Measurements from ENCODE around the gene DUS4L.

DNA sequence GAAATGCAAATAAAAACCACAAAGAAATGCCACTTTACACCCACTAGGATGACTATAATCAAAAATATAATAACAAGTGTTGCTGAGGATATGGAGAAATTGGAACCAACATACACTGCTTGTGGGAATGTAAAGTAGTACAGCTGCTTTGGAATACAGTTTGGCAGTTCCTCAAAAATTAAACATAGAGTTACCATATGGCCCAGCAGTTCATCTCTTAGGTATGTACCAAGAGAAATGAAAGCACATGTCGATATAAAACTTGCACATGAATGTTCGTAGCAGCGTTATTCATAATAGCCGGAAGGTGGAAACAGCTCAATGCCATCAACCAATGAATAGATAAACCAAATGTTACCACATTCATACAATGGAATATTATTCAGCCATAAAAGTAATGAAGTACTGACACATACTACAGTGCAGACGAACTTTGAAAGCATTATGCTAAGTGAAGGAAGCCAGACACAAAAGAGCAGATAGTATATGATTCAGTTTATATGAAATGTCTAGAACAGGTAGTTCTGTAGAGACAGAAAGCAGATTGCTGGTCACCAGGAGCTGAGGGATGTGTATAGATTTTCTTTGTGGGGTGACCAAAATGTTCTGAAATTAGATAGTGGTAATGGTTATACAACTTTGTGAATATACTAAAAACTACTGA is 28.7 kb downstream of the DUS4L start:
- TF ChIP-seq, protein P1, sequence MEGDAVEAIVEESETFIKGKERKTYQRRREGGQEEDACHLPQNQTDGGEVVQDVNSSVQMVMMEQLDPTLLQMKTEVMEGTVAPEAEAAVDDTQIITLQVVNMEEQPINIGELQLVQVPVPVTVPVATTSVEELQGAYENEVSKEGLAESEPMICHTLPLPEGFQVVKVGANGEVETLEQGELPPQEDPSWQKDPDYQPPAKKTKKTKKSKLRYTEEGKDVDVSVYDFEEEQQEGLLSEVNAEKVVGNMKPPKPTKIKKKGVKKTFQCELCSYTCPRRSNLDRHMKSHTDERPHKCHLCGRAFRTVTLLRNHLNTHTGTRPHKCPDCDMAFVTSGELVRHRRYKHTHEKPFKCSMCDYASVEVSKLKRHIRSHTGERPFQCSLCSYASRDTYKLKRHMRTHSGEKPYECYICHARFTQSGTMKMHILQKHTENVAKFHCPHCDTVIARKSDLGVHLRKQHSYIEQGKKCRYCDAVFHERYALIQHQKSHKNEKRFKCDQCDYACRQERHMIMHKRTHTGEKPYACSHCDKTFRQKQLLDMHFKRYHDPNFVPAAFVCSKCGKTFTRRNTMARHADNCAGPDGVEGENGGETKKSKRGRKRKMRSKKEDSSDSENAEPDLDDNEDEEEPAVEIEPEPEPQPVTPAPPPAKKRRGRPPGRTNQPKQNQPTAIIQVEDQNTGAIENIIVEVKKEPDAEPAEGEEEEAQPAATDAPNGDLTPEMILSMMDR (IDR thresholded peaks at IDR 0.05) = no peak
- TF ChIP-seq ZNF263 (CRISPR knock-in tag; IDR thresholded peaks at IDR 0.05; ENCODE audit: low read depth) (no peak), SMAD3 (CRISPR knock-in tag; IDR thresholded peaks at IDR 0.05; ENCODE audit: borderline replicate concordance) (no peak)
- TF ChIP-seq, protein P2, sequence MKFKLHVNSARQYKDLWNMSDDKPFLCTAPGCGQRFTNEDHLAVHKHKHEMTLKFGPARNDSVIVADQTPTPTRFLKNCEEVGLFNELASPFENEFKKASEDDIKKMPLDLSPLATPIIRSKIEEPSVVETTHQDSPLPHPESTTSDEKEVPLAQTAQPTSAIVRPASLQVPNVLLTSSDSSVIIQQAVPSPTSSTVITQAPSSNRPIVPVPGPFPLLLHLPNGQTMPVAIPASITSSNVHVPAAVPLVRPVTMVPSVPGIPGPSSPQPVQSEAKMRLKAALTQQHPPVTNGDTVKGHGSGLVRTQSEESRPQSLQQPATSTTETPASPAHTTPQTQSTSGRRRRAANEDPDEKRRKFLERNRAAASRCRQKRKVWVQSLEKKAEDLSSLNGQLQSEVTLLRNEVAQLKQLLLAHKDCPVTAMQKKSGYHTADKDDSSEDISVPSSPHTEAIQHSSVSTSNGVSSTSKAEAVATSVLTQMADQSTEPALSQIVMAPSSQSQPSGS (CRISPR knock-in tag; IDR thresholded peaks at IDR 0.05; ENCODE audit: borderline replicate concordance, low read depth) = no peak
- TF ChIP-seq, protein P3, sequence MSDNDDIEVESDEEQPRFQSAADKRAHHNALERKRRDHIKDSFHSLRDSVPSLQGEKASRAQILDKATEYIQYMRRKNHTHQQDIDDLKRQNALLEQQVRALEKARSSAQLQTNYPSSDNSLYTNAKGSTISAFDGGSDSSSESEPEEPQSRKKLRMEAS (CRISPR knock-in tag; IDR thresholded peaks at IDR 0.05) = no peak
